Skeletal muscle satellite cell (primary cell): ENCODE results near the gene RNU7-1.

Source experiments
- H3K27me3 ChIP-seq: 2 replicates; pipeline ENCODE4 v1.7.0; 2013; ENCODE audit warnings: low read length; ENCODE audit not compliant: control insufficient read depth, insufficient read depth
- H3K36me3 ChIP-seq: 2 replicates; pipeline ENCODE4 v1.7.0; 2013; ENCODE audit warnings: mild to moderate bottlenecking, control low read depth, low read length; ENCODE audit not compliant: insufficient read depth
- H3K4me1 ChIP-seq: 2 replicates; pipeline ENCODE4 v1.7.0; 2013; ENCODE audit warnings: low read length; ENCODE audit not compliant: control insufficient read depth, insufficient read depth
- H3K4me2 ChIP-seq: 2 replicates; pipeline ENCODE4 v1.7.0; 2013; ENCODE audit warnings: mild to moderate bottlenecking, low read length
- H3K4me3 ChIP-seq: 2 replicates; pipeline ENCODE4 v1.7.0; 2013; ENCODE audit warnings: low read length
- H3K9ac ChIP-seq: 2 replicates; pipeline ENCODE4 v1.7.0; 2013; ENCODE audit warnings: mild to moderate bottlenecking, low read depth, low read length, moderate library complexity
- H3K9me3 ChIP-seq: replicated peaks from 2 replicates; pipeline ENCODE4 v1.7.0; 2013; ENCODE audit warnings: mild to moderate bottlenecking, control low read depth, low read length

Gene RNU7-1

DNA sequence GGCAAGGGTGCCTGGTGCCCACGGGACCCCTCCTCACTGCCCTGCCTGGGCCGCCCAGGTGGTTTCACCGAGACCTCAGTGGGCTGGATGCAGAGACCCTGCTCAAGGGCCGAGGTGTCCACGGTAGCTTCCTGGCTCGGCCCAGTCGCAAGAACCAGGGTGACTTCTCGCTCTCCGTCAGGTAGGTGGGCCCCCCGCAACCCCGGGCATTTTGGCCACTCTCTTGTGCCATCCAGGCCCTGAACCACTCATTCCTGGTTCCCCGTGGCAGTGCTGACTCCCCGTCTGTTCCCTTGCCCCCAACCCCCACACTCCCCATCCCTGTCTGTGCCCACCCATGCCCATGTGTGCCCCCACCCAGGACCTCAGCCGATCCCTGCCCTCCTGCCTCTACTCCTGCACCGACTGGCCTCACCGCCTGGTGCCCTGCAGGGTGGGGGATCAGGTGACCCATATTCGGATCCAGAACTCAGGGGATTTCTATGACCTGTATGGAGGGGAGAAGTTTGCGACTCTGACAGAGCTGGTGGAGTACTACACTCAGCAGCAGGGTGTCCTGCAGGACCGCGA is 8.0 kb downstream of the RNU7-1 start:
- Histone ChIP-seq H3K9me3 (no peaks in the 10 kb centered on the region), H3K27me3 (no peaks in the 10 kb centered on the region), H3K4me1 (no peaks in the 10 kb centered on the region), H3K4me3 (no peak overlapping the region), H3K4me2 (no peak overlapping the region), H3K36me3 (no peaks in the 10 kb centered on the region), H3K9ac (no peak overlapping the region)

- Histone ChIP-seq H3K27me3 (no peaks in the 10 kb centered on the region), H3K4me3 (no peak overlapping the region), H3K9ac (no peak overlapping the region), H3K9me3 (no peaks in the 10 kb centered on the region), H3K4me2 (no peak overlapping the region), H3K4me1 (no peaks in the 10 kb centered on the region), H3K36me3 (no peaks in the 10 kb centered on the region)
Measured at GRCh38 chr12:6952121-6952862, 8.7 kb downstream of the RNU7-1 start.

DNA sequence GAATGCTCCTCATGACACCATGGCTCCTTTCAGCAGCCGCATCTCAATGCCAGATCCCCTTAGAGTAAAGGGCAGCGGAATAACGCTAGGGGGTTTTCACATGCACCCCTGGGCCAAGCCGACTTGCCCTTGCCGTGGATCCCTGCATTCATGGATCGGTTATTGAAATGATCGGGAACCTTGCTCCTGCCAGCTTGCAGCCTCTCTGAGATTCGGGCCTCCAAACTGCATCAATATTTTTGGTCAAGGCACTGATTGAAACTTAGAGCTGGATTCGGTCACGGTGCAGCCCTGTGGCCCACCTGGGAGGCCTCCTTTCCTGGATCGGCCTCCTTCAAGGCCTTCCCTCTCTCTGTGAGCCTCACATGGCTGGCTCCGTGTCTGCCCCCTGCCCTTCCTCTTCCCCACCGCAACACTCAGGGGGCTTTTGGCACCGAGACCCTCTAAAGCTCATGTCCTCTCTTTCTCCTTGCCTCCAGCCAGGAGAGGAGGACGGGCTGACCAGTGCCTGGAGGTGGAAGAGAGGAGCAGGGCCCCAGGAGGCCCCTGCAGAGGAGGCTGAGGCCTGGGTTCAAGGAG is 9.3 kb downstream of the RNU7-1 start:
- Histone ChIP-seq H3K27me3 (no peaks in the 10 kb centered on the region), H3K4me1 (no peaks in the 10 kb centered on the region), H3K4me3 (no peak overlapping the region), H3K9me3 (no peaks in the 10 kb centered on the region), H3K9ac (no peak overlapping the region), H3K36me3 (no peaks in the 10 kb centered on the region), H3K4me2 (no peak overlapping the region)

DNA sequence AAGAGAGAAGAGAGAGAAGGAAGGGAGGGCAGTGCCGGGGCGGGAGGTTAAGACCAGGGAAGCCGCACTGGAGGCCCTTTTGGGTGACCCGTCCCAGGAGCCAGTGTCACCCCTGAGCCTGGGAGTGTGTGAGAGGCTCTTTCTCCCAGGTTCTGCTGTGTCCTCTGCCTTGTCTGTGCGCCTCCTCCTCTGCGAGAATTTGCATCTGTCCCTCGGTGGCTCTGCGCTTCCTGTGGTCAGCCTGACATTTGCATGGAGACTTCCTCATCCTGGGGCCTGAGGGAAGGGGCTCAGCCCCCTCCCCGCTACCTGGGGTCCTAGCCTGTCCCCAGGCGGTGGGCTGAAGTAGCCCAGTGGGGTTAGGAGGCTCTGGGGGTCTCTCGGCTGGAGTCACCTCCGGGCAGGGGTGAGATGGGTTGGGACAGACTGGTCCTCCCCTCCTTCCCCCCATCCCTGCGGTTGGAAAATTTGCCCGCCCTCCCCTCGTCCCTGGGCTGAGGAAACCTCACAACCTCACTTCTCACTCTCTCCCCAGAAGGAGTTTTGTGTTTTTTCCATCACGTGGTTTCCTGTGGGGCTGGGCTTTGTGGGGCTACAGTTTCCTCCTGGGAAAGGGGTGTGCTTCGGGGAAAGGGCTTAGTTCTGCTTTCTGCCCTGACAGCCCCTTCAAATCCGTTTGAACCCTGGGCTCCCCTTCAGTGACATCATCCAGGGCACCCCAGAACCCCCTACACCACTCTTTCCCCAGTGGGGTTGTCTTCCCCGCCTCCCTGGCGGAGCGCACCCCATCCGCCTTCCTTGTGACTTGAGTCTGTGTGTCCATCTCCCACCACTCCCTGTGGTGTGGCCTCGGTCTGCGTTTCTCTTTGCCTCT is 10.1 kb downstream of the RNU7-1 start:
- Histone ChIP-seq H3K9me3 (no peaks in the 10 kb centered on the region), H3K4me3 (no peak overlapping the region), H3K27me3 (no peaks in the 10 kb centered on the region), H3K4me2 (no peak overlapping the region), H3K9ac (no peak overlapping the region), H3K4me1 (no peaks in the 10 kb centered on the region), H3K36me3 (no peaks in the 10 kb centered on the region)

- no peaks in the 10 kb centered on the region for H3K9me3 ChIP-seq
- no peak overlapping the region for H3K4me3 ChIP-seq
- H3K4me2 ChIP-seq: no peak overlapping the region
- no peaks in the 10 kb centered on the region for H3K27me3 ChIP-seq
- H3K36me3 ChIP-seq: no peaks in the 10 kb centered on the region
- H3K4me1 ChIP-seq: no peaks in the 10 kb centered on the region
- no peak overlapping the region for H3K9ac ChIP-seq
Measured at GRCh38 chr12:6954316-6955107, 10.9 kb downstream of the RNU7-1 start.

GRCh38 chr12:6955108-6956020 is 11.7 kb downstream of the RNU7-1 start:
- Histone ChIP-seq H3K9me3 (no peaks in the 10 kb centered on the region), H3K27me3 (no peaks in the 10 kb centered on the region), H3K36me3 (no peaks in the 10 kb centered on the region), H3K9ac (no peak overlapping the region), H3K4me1 (peaks cover under 1% of the 10 kb centered on the region), H3K4me2 (no peak overlapping the region), H3K4me3 (no peak overlapping the region)

DNA sequence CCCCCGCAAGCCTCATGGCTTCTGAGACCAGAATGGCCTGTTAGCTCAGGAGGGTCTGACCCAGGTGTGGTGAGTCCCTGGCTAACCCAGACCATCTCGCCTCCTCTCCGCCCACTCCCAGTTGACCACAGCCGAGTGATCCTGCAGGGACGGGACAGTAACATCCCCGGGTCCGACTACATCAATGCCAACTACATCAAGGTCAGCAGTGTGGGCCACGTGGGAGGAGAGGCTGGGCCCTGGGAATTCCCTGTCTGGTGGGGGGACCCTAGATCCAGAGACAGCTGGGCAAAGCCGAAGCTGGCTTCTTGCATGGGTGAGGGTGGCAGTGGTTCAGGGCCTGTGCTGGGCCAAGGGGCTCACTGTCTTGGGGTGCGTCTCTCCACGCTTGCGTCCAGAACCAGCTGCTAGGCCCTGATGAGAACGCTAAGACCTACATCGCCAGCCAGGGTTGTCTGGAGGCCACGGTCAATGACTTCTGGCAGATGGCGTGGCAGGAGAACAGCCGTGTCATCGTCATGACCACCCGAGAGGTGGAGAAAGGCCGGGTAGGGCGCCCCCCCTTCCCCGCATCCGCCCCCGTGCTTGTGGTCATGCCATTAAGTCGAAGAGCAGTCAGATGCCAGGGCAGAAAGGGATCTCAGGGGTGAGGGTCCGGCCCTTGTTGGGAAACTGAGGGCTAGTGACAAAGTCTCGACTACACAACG is 12.6 kb downstream of the RNU7-1 start:
- Histone ChIP-seq H3K9me3 (no peaks in the 10 kb centered on the region), H3K4me1 (peaks cover 8% of the 10 kb centered on the region), H3K4me2 (no peak overlapping the region), H3K27me3 (no peaks in the 10 kb centered on the region), H3K36me3 (no peaks in the 10 kb centered on the region), H3K4me3 (no peak overlapping the region), H3K9ac (no peak overlapping the region)

DNA sequence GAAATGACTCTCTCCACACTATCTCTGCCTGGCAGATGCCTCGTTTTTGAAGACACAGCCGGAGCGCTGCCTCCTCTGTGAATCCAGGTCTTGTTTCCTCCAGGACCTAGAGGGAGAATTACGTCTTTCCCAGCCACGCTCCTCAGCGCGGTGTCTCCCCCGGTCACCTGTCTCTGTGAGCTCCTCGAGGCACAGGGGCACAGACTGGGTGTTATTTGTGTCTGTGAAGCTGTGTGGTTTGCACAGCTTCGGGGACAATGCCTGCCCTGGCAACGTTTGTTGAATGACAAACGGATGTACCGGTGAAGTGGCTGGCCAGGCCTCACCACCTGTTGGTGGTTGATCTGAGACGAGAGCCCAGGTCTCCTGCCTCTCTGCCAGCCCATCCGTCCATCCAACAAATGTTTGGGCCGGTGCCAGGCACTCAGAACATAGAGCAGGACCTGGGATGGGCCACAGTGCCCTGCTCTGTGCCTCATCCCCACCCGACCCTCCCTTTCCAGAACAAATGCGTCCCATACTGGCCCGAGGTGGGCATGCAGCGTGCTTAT is 13.6 kb downstream of the RNU7-1 start:
- Histone ChIP-seq H3K9ac (no peak overlapping the region), H3K27me3 (no peaks in the 10 kb centered on the region), H3K4me1 (peaks cover 19% of the 10 kb centered on the region), H3K9me3 (no peaks in the 10 kb centered on the region), H3K4me3 (no peak overlapping the region), H3K4me2 (no peak overlapping the region), H3K36me3 (no peaks in the 10 kb centered on the region)

- Histone ChIP-seq H3K9ac (no peak overlapping the region), H3K4me2 (no peak overlapping the region), H3K36me3 (no peaks in the 10 kb centered on the region), H3K4me3 (no peak overlapping the region), H3K4me1 (peaks cover 22% of the 10 kb centered on the region), H3K9me3 (no peaks in the 10 kb centered on the region), H3K27me3 (no peaks in the 10 kb centered on the region)
Measured at GRCh38 chr12:6957741-6958608, 14.4 kb downstream of the RNU7-1 start.
